GM12878 (cell line): ENCODE measurements around the gene MAK. TPM values are rescaled to one million over a fixed set of nuclear protein-coding genes. Genes with fewer than 3 reads are reported as not detected.

ENCODE experiments used
- JUND ChIP-seq: IDR thresholded peaks from 2 replicates; pipeline ENCODE4 v1.6.1; 2012; ENCODE audit warnings: low read depth, mild to moderate bottlenecking, low read length, improper control_type of control experiment, moderate library complexity
- NFXL1 ChIP-seq: fragments of 450-650 bp; IDR thresholded peaks from 2 replicates; pipeline ENCODE4 v1.6.1; 2017; ENCODE audit warnings: antibody characterized with exemption, mild to moderate bottlenecking, borderline replicate concordance
- PML ChIP-seq: IDR thresholded peaks from 2 replicates; pipeline ENCODE4 v1.6.1; 2012; ENCODE audit warnings: low read length, inconsistent platforms
- RELA ChIP-seq: fragments of 450-650 bp; IDR thresholded peaks from 2 replicates; pipeline ENCODE4 v1.8.0; 2014; ENCODE audit warnings: borderline replicate concordance; ENCODE audit not compliant: partially characterized antibody
- RUNX3 ChIP-seq: IDR thresholded peaks from 2 replicates; pipeline ENCODE4 v1.6.1; 2012; ENCODE audit warnings: low read length, inconsistent platforms
- SIN3A ChIP-seq: IDR thresholded peaks from 2 replicates; pipeline ENCODE4 v1.6.1; 2012; ENCODE audit warnings: low read depth, low read length, improper control_type of control experiment
- SP1 ChIP-seq: IDR thresholded peaks from one replicate; pipeline ENCODE4 v1.6.1; 2011; ENCODE audit warnings: low read depth, low read length
- STAT1 ChIP-seq: fragments of 450-650 bp; conservative IDR thresholded peaks from 2 replicates; pipeline ENCODE4 v1.6.1; 2014; ENCODE audit warnings: antibody characterized with exemption, mild to moderate bottlenecking
- ZBED1 ChIP-seq: IDR thresholded peaks from 2 replicates; pipeline ENCODE4 v1.6.1; 2016; ENCODE audit warnings: borderline replicate concordance
- polyA plus RNA-seq, 11 experiments: library from polyadenylated mRNA; depleted of rRNA in 4 of 11; unstranded in 6 of 11; stranded (reverse) in 5 of 11; fragments of >200 nt; fragmentation: Nextera tagmentation in 4 of 11; fragmentation: Illumina TruSeq in 1 of 11; extraction: Ambion mirVana in 4 of 11; extraction: Trizol in 1 of 11; gene quantifications; 1 replicate in 1 of 11; 2 replicates in 10 of 11; pipeline versions ENCODE4 v1.2.1 to v1.2.3, GENCODE V29; 2011 to 2016; ENCODE audit warnings: inconsistent platforms in 2 of 11, missing spikeins in 2 of 11, low read depth in 1 of 11
- total RNA-seq, 4 experiments: library from RNA; depleted of rRNA in 3 of 4; stranded (reverse); fragments of >200 nt in 3 of 4; fragmentation: Illumina TruSeq in 1 of 4; extraction: Trizol in 1 of 4; gene quantifications; 2 replicates each; pipeline versions ENCODE4 v1.2.1 to v1.2.3, GENCODE V29; 2013 to 2021
- TF ChIP-seq, protein P1 (sequence below), 3 experiments: IDR thresholded peaks in 2 of 3; conservative IDR thresholded peaks in 1 of 3; 2 replicates each; pipeline ENCODE4 v1.5.1; 2011; ENCODE audit warnings: low read depth in 3 of 3, low read length in 3 of 3, mild to moderate bottlenecking in 3 of 3, control low read depth in 2 of 3, moderate library complexity in 2 of 3, inconsistent platforms in 1 of 3, mixed read lengths in 1 of 3; ENCODE audit not compliant: control insufficient read depth in 2 of 3, insufficient read depth in 1 of 3; ENCODE audit errors: extremely low read depth in 1 of 3
- TF ChIP-seq, protein P2 (sequence below): fragments of 450-650 bp; conservative IDR thresholded peaks from 2 replicates; pipeline ENCODE4 v1.6.1; 2017; ENCODE audit warnings: mild to moderate bottlenecking, moderate library complexity
- TF ChIP-seq, protein P3 (sequence below): fragments of 450-650 bp; IDR thresholded peaks from 2 replicates; pipeline ENCODE4 v1.6.1; 2017; ENCODE audit warnings: mild to moderate bottlenecking, moderate library complexity

The MAK gene
- total and polyA plus RNA-seq, 10 of the 15 experiments (the other 5 are each of a cell fraction or from before 2014, with no cell fraction given) = 0.01 to 0.90 (median 0.13) TPM; not detected in 1

DNA sequence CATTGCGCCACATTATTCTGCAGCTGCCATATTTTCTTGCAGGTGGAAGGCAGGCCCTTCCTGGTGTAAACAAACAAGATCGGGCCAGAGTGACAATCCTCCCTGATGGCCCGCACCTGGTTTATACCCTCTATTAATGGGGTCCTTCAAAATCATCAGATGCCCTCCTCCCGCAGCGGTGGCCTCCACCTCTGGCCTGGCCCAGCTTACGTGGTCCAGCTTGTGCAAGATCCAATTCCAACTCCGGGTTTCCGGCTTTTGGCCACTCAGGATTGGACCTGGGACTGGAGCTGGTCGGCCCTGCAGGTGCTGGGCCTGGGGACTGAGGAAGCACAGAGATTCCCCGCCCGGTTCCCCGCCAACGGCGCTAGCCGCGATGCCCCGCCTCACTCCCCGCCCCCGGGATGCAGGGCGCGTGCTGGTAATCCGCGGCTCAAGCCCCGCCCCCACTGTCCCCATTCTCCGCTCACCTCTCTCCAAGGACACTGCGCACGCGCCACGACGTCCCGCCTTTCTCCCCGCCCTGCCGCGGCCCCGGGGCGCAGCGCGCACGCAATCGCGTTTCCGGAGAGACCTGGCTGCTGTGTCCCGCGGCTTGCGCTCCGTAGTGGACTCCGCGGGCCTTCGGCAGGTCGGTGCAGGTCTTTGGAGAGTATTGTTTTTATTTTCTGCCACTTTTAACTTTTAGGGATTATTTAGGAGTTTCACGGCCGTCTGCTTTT, 90.9 kb downstream of the MAK start, which contains the start of gene TMEM14B (continued):
- TF ChIP-seq NFXL1 (no peak), SP1 (peak; percentile 51), JUND (0 out of 2 replicates have a peak, but pooled peaks have one; percentile 41), PML (peak; percentile 93), SIN3A (0 out of 2 replicates have a peak, but pooled peaks have one; percentile 51), ZBED1 (no peak), STAT1 (no peak), RELA (peak; percentile 64), RUNX3 (no peak; the same call in 1 of the 2 replicates)
- TF ChIP-seq, protein P1, sequence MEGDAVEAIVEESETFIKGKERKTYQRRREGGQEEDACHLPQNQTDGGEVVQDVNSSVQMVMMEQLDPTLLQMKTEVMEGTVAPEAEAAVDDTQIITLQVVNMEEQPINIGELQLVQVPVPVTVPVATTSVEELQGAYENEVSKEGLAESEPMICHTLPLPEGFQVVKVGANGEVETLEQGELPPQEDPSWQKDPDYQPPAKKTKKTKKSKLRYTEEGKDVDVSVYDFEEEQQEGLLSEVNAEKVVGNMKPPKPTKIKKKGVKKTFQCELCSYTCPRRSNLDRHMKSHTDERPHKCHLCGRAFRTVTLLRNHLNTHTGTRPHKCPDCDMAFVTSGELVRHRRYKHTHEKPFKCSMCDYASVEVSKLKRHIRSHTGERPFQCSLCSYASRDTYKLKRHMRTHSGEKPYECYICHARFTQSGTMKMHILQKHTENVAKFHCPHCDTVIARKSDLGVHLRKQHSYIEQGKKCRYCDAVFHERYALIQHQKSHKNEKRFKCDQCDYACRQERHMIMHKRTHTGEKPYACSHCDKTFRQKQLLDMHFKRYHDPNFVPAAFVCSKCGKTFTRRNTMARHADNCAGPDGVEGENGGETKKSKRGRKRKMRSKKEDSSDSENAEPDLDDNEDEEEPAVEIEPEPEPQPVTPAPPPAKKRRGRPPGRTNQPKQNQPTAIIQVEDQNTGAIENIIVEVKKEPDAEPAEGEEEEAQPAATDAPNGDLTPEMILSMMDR (IDR thresholded peaks at IDR 0.05 in 2 of 3, conservative IDR thresholded peaks at IDR 0.05 in 1 of 3; ENCODE audit: control insufficient read depth in 2 of 3, extremely low read depth in 1 of 3, insufficient read depth in 1 of 3, low read depth in 3 of 3, low read length in 3 of 3) = no peak
- TF ChIP-seq, protein P2, sequence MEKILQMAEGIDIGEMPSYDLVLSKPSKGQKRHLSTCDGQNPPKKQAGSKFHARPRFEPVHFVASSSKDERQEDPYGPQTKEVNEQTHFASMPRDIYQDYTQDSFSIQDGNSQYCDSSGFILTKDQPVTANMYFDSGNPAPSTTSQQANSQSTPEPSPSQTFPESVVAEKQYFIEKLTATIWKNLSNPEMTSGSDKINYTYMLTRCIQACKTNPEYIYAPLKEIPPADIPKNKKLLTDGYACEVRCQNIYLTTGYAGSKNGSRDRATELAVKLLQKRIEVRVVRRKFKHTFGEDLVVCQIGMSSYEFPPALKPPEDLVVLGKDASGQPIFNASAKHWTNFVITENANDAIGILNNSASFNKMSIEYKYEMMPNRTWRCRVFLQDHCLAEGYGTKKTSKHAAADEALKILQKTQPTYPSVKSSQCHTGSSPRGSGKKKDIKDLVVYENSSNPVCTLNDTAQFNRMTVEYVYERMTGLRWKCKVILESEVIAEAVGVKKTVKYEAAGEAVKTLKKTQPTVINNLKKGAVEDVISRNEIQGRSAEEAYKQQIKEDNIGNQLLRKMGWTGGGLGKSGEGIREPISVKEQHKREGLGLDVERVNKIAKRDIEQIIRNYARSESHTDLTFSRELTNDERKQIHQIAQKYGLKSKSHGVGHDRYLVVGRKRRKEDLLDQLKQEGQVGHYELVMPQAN = peak; percentile 24
- TF ChIP-seq, protein P3, sequence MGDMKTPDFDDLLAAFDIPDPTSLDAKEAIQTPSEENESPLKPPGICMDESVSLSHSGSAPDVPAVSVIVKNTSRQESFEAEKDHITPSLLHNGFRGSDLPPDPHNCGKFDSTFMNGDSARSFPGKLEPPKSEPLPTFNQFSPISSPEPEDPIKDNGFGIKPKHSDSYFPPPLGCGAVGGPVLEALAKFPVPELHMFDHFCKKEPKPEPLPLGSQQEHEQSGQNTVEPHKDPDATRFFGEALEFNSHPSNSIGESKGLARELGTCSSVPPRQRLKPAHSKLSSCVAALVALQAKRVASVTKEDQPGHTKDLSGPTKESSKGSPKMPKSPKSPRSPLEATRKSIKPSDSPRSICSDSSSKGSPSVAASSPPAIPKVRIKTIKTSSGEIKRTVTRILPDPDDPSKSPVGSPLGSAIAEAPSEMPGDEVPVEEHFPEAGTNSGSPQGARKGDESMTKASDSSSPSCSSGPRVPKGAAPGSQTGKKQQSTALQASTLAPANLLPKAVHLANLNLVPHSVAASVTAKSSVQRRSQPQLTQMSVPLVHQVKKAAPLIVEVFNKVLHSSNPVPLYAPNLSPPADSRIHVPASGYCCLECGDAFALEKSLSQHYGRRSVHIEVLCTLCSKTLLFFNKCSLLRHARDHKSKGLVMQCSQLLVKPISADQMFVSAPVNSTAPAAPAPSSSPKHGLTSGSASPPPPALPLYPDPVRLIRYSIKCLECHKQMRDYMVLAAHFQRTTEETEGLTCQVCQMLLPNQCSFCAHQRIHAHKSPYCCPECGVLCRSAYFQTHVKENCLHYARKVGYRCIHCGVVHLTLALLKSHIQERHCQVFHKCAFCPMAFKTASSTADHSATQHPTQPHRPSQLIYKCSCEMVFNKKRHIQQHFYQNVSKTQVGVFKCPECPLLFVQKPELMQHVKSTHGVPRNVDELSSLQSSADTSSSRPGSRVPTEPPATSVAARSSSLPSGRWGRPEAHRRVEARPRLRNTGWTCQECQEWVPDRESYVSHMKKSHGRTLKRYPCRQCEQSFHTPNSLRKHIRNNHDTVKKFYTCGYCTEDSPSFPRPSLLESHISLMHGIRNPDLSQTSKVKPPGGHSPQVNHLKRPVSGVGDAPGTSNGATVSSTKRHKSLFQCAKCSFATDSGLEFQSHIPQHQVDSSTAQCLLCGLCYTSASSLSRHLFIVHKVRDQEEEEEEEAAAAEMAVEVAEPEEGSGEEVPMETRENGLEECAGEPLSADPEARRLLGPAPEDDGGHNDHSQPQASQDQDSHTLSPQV = no peak
